B cell (primary cell): ENCODE data around the gene MED31.

Source experiments
- EZH2 ChIP-seq: IDR thresholded peaks from 2 replicates; pipeline ENCODE4 v1.6.1; 2012; ENCODE audit warnings: borderline replicate concordance, low read depth, mild to moderate bottlenecking, moderate library complexity, low read length; ENCODE audit not compliant: insufficient read depth, poor library complexity, severe bottlenecking
- TF ChIP-seq, protein P1 (sequence below): fragments of 200-600 bp; IDR thresholded peaks from one replicate; pipeline ENCODE4 v1.8.0; 2022; ENCODE audit warnings: antibody characterized with exemption, mild to moderate bottlenecking

DNA sequence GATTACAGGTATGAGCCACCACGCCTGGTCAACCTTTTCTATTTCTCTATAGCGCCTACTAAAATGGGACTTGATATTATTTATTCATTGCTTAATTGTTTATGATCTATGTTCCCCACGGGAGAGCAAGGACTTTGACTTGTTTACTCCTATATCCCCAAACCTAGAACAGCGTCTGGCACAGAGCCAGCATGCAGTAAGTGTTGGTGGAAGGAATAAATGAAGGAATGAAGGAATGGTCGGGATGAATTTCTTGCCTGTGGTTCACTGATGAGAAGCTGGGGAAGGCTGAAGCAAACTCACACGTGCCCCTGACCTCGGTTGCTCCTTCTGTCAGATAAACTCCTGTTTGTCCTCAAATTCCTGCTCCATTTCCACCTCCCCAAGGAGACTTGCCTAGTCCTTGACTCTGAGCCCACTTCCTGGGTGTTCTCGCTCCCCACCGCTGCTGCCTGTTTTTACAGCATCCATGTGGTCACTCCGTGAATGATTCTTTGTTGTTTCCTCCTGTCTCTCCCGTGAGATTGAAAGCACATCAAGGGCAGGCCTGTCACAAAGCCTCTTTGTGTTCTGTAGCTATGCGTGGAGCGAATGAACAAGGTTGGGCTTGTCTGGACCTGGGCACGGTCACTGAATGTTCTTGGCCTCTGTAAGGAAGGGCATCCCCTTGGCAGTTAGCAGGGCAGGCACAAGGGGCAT is 17.5 kb upstream of the MED31 start:
- TF ChIP-seq, protein P1, sequence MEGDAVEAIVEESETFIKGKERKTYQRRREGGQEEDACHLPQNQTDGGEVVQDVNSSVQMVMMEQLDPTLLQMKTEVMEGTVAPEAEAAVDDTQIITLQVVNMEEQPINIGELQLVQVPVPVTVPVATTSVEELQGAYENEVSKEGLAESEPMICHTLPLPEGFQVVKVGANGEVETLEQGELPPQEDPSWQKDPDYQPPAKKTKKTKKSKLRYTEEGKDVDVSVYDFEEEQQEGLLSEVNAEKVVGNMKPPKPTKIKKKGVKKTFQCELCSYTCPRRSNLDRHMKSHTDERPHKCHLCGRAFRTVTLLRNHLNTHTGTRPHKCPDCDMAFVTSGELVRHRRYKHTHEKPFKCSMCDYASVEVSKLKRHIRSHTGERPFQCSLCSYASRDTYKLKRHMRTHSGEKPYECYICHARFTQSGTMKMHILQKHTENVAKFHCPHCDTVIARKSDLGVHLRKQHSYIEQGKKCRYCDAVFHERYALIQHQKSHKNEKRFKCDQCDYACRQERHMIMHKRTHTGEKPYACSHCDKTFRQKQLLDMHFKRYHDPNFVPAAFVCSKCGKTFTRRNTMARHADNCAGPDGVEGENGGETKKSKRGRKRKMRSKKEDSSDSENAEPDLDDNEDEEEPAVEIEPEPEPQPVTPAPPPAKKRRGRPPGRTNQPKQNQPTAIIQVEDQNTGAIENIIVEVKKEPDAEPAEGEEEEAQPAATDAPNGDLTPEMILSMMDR, result no peak
- TF ChIP-seq EZH2, result no peak
